Activated CD8-positive, alpha-beta T cell treated with anti-CD3 and anti-CD28 coated beads for 36 hours (primary cell): ENCODE results near the gene TIGIT. TPM values are rescaled to one million over a fixed set of nuclear protein-coding genes. Genes with fewer than 3 reads are reported as not detected.
A peak's percentile ranks its signal among the peaks of the same experiment; 100 is the strongest.

Experiments used
- ATAC-seq: fragments of 200-7000 bp; cut with Tn5 transposase; one replicate; pipeline ENCODE4 v1.10.0; 2021; ENCODE audit warnings: mild to moderate bottlenecking, moderate library complexity
- CTCF ChIA-PET: fragments of 350-600 bp; sonication (Branson Sonifier 250); formaldehyde crosslinking; loops from one replicate; lab custom pipeline; 2021; ENCODE audit warnings: antibody characterized with exemption; lab: Charles Lee
- POLR2A ChIA-PET: fragments of 350-600 bp; sonication (Branson Sonifier 250); formaldehyde crosslinking; loops from one replicate; lab custom pipeline; 2021; ENCODE audit warnings: antibody characterized with exemption; lab: Charles Lee
- DNase-seq: peaks from one replicate; pipeline ENCODE4 v3.0.0-alpha.2; 2020
- H3K27ac Mint-ChIP-seq: one replicate; pipeline ENCODE4 v1.8.0; 2021; ENCODE audit warnings: mild to moderate bottlenecking, mixed read lengths
- H3K27me3 Mint-ChIP-seq: one replicate; pipeline ENCODE4 v1.8.0; 2021; ENCODE audit warnings: mixed read lengths
- H3K36me3 Mint-ChIP-seq: one replicate; pipeline ENCODE4 v1.8.0; 2021; ENCODE audit warnings: low read depth, mixed read lengths
- H3K4me1 Mint-ChIP-seq: one replicate; pipeline ENCODE4 v1.8.0; 2021; ENCODE audit warnings: low read depth, mixed read lengths
- H3K4me3 Mint-ChIP-seq: one replicate; pipeline ENCODE4 v1.8.0; 2021; ENCODE audit warnings: mild to moderate bottlenecking, moderate library complexity, mixed read lengths
- H3K9me3 Mint-ChIP-seq: one replicate; pipeline ENCODE4 v1.8.0; 2021; ENCODE audit warnings: mixed read lengths
- CTCF ChIP-seq: fragments of 200-600 bp; IDR thresholded peaks from one replicate; pipeline ENCODE4 v1.8.0; 2022; ENCODE audit warnings: antibody characterized with exemption, mild to moderate bottlenecking
- intact Hi-C: fragments of 100-400 bp; cut with micrococcal nuclease; formaldehyde crosslinking; loops from one replicate; pipeline ENCODE4 v1.10.0; 2022
- total RNA-seq, 2 experiments: library from RNA; stranded (reverse); gene quantifications; one replicate each; pipeline ENCODE4 v1.2.3, GENCODE V29; 2021

Gene TIGIT
- total RNA-seq, 2 experiments from 2014 or later, result 72.8 to 73.5 TPM

GRCh38 chr3:114327665-114328064, 33.8 kb downstream of the TIGIT start:
- Mint-ChIP-seq H3K9me3 (peaks cover 9% of the 10 kb centered on the region), H3K36me3 (peaks cover 38% of the 10 kb centered on the region), H3K27ac (peak overlapping the region; percentile 98), H3K27me3 (no peaks in the 10 kb centered on the region), H3K4me3 (peak overlapping the region; percentile 69), H3K4me1 (peaks cover 88% of the 10 kb centered on the region)
- TF ChIP-seq CTCF, result no peak
- DNase-seq (no peak), ATAC-seq (peak; percentile 29)
- intact Hi-C loops, result no loop called here
- ChIA-PET CTCF (interaction anchor here (1.2 to 2.3 kb wide), 9 partner anchors 9 to 175 kb away, joined by 3 to 8 read pairs (median 4); partner anchors contain the start of gene TIGIT), POLR2A (interaction anchor here (0.8 to 3.9 kb wide), 10 partner anchors 8 to 114 kb away, joined by 3 to 11 read pairs (median 6); partner anchors contain the start of gene TIGIT)

GRCh38 chr3:114328345-114328744, 34.5 kb downstream of the TIGIT start:
- Mint-ChIP-seq H3K9me3 (peaks cover 9% of the 10 kb centered on the region), H3K4me3 (peak overlapping the region; percentile 50), H3K27ac (peak overlapping the region; percentile 98), H3K36me3 (peaks cover 38% of the 10 kb centered on the region), H3K27me3 (no peaks in the 10 kb centered on the region), H3K4me1 (peaks cover 88% of the 10 kb centered on the region)
- intact Hi-C loops, result no loop called here
- CTCF ChIA-PET, result interaction anchor here (1.2 to 2.3 kb wide), 7 partner anchors 8 to 176 kb away, joined by 3 to 7 read pairs (median 4); partner anchors contain the start of gene TIGIT
- POLR2A ChIA-PET, result interaction anchor here (0.8 to 3.9 kb wide), 8 partner anchors 9 to 115 kb away, joined by 3 to 11 read pairs (median 6); partner anchors contain the start of gene TIGIT
- ATAC-seq, result peak; percentile 28
- no peak for DNase-seq
- TF ChIP-seq CTCF, result no peak

- ChIA-PET POLR2A (interaction anchor here (2.5 to 3.9 kb wide), 2 partner anchors 39 to 116 kb away, joined by 8 to 10 read pairs; no protein-coding TSS in a partner anchor), CTCF (interaction anchor here (1.4 to 2.3 kb wide), 3 partner anchors 39 to 175 kb away, joined by 3 to 7 read pairs (median 3); no protein-coding TSS in a partner anchor)
- ATAC-seq (no peak), DNase-seq (no peak)
- Mint-ChIP-seq H3K36me3 (peaks cover 41% of the 10 kb centered on the region), H3K4me3 (peak overlapping the region; percentile 12), H3K27ac (peak overlapping the region; percentile 98), H3K27me3 (no peaks in the 10 kb centered on the region), H3K9me3 (peaks cover 9% of the 10 kb centered on the region), H3K4me1 (peaks cover 86% of the 10 kb centered on the region)
- intact Hi-C loops, result loop anchor here (5.0 kb wide), 2 partner anchors 38 to 108 kb away; partner anchors contain the start of gene TIGIT
- no peak for TF ChIP-seq CTCF
Measured at GRCh38 chr3:114329823-114330222, 36.0 kb downstream of the TIGIT start.

GRCh38 chr3:114331007-114331406, 37.2 kb downstream of the TIGIT start:
- Mint-ChIP-seq H3K4me3 (no peak overlapping the region), H3K36me3 (peaks cover 43% of the 10 kb centered on the region), H3K27ac (peak overlapping the region; percentile 97), H3K4me1 (peaks cover 86% of the 10 kb centered on the region), H3K9me3 (peaks cover 9% of the 10 kb centered on the region), H3K27me3 (no peaks in the 10 kb centered on the region)
- intact Hi-C loops, result loop anchor here (5.0 kb wide), 2 partner anchors 39 to 109 kb away; partner anchors contain the start of gene TIGIT
- no peak for TF ChIP-seq CTCF
- DNase-seq (no peak), ATAC-seq (no peak)
- CTCF ChIA-PET, result interaction anchor here (2.3 kb wide), 1 partner anchor 40 kb away, joined by 7 read pairs; no protein-coding TSS in a partner anchor
- POLR2A ChIA-PET, result interaction anchor here (1.0 to 1.6 kb wide), 3 partner anchors 15 to 117 kb away, joined by 5 to 7 read pairs (median 5); no protein-coding TSS in a partner anchor

- POLR2A ChIA-PET, result interaction anchor here (0.7 to 1.6 kb wide), 3 partner anchors 8 to 24 kb away, joined by 5 to 7 read pairs (median 5); no protein-coding TSS in a partner anchor
- intact Hi-C loops, result loop anchor here (5.0 kb wide), 2 partner anchors 39 to 109 kb away; partner anchors contain the start of gene TIGIT
- ATAC-seq, result peak; percentile 18
- H3K36me3 Mint-ChIP-seq, result peaks cover 44% of the 10 kb centered on the region
- H3K27ac Mint-ChIP-seq, result peak overlapping the region; percentile 97
- no peak for TF ChIP-seq CTCF
- peaks cover 87% of the 10 kb centered on the region for H3K4me1 Mint-ChIP-seq
- H3K4me3 Mint-ChIP-seq, result no peak overlapping the region
- DNase-seq, result no peak
- peaks cover 9% of the 10 kb centered on the region for H3K9me3 Mint-ChIP-seq
- CTCF ChIA-PET, result no interaction called here
- H3K27me3 Mint-ChIP-seq, result no peaks in the 10 kb centered on the region
Measured at GRCh38 chr3:114331710-114332109, 37.9 kb downstream of the TIGIT start.
